GM12878 (cell line): ENCODE data around the gene HSFX4. TPM values are rescaled to one million over a fixed set of nuclear protein-coding genes. Genes with fewer than 3 reads are reported as not detected.
A peak's percentile ranks its signal among the peaks of the same experiment; 100 is the strongest.

Experiments
- ATF3 ChIP-seq: IDR thresholded peaks from 2 replicates; pipeline ENCODE4 v1.6.1; 2011; ENCODE audit warnings: low read depth, mild to moderate bottlenecking, low read length, moderate library complexity, borderline replicate concordance; ENCODE audit errors: extremely low read depth
- CREM ChIP-seq: IDR thresholded peaks from 2 replicates; pipeline ENCODE4 v1.6.1; 2014; ENCODE audit warnings: antibody characterized with exemption, low read depth
- FOS ChIP-seq: IDR thresholded peaks from 3 replicates; pipeline ENCODE4 v1.6.1; 2011; ENCODE audit warnings: borderline replicate concordance; ENCODE audit not compliant: insufficient read length; ENCODE audit errors: extremely low read depth
- FOXK2 ChIP-seq: fragments of 450-650 bp; IDR thresholded peaks from 2 replicates; pipeline ENCODE4 v1.6.1; 2017; ENCODE audit warnings: mild to moderate bottlenecking, moderate library complexity
- HDAC6 ChIP-seq: fragments of 200-600 bp; sonication (generic); IDR thresholded peaks from one replicate; pipeline ENCODE4 v1.8.0; 2017; ENCODE audit warnings: antibody characterized with exemption; ENCODE audit not compliant: unreplicated experiment
- IRF5 ChIP-seq: fragments of 450-650 bp; IDR thresholded peaks from 2 replicates; pipeline ENCODE4 v1.6.1; 2017; ENCODE audit warnings: borderline replicate concordance
- MYB ChIP-seq: fragments of 150-350 bp; IDR thresholded peaks from 2 replicates; pipeline ENCODE4 v1.6.1; 2014; ENCODE audit warnings: mild to moderate bottlenecking, low read depth, low read length, borderline replicate concordance
- NR2C1 ChIP-seq: fragments of 450-650 bp; IDR thresholded peaks from 2 replicates; pipeline ENCODE4 v1.6.1; 2017; ENCODE audit warnings: antibody characterized with exemption, mild to moderate bottlenecking, moderate library complexity
- PAX5 ChIP-seq: IDR thresholded peaks from 2 replicates; pipeline ENCODE4 v1.6.1; 2011; ENCODE audit warnings: low read depth, low read length, borderline replicate concordance
- PBX3 ChIP-seq: IDR thresholded peaks from 2 replicates; pipeline ENCODE4 v1.6.1; 2011; ENCODE audit warnings: mild to moderate bottlenecking, low read depth, low read length, moderate library complexity; ENCODE audit not compliant: insufficient replicate concordance
- PML ChIP-seq: IDR thresholded peaks from 2 replicates; pipeline ENCODE4 v1.6.1; 2012; ENCODE audit warnings: low read length, inconsistent platforms
- POLR2A ChIP-seq: IDR thresholded peaks from 2 replicates; pipeline ENCODE4 v1.6.1; 2011; ENCODE audit warnings: low read depth, mild to moderate bottlenecking, low read length
- PRDM15 ChIP-seq: fragments of 450-650 bp; formaldehyde crosslinking; IDR thresholded peaks from 2 replicates; pipeline ENCODE4 v1.4.0; 2020; ENCODE audit warnings: mild to moderate bottlenecking, moderate library complexity
- RAD51 ChIP-seq: fragments of 450-650 bp; IDR thresholded peaks from 2 replicates; pipeline ENCODE4 v1.6.1; 2016; ENCODE audit warnings: moderate library complexity, mild to moderate bottlenecking, inconsistent platforms
- RBBP5 ChIP-seq: fragments of 200-600 bp; sonication (generic); conservative IDR thresholded peaks from 2 replicates; pipeline ENCODE4 v1.6.1; 2016
- RELB ChIP-seq: fragments of 450-650 bp; IDR thresholded peaks from 2 replicates; pipeline ENCODE4 v1.6.1; 2017; ENCODE audit warnings: low read depth, mild to moderate bottlenecking, moderate library complexity
- SMARCA5 ChIP-seq: fragments of 450-650 bp; IDR thresholded peaks from 2 replicates; pipeline ENCODE4 v1.6.1; 2017; ENCODE audit warnings: mild to moderate bottlenecking
- SP1 ChIP-seq: IDR thresholded peaks from one replicate; pipeline ENCODE4 v1.6.1; 2011; ENCODE audit warnings: low read depth, low read length
- STAT3 ChIP-seq: IDR thresholded peaks from 2 replicates; pipeline ENCODE4 v1.6.1; 2011; ENCODE audit warnings: low read depth, low read length, improper control_type of control experiment
- TCF7 ChIP-seq: IDR thresholded peaks from 2 replicates; pipeline ENCODE4 v1.6.1; 2014; ENCODE audit warnings: antibody characterized with exemption, borderline replicate concordance
- ZNF207 ChIP-seq: fragments of 450-650 bp; IDR thresholded peaks from 2 replicates; pipeline ENCODE4 v1.6.1; 2014; ENCODE audit warnings: antibody characterized with exemption, mild to moderate bottlenecking, borderline replicate concordance
- ZNF217 ChIP-seq: fragments of 450-650 bp; IDR thresholded peaks from 2 replicates; pipeline ENCODE4 v1.6.1; 2017; ENCODE audit warnings: antibody characterized with exemption, mild to moderate bottlenecking
- ZNF24 ChIP-seq: fragments of 450-650 bp; IDR thresholded peaks from 2 replicates; pipeline ENCODE4 v1.6.1; 2017; ENCODE audit warnings: antibody characterized with exemption, mild to moderate bottlenecking
- polyA plus RNA-seq, 11 experiments: library from polyadenylated mRNA; depleted of rRNA in 4 of 11; unstranded in 6 of 11; stranded (reverse) in 5 of 11; fragments of >200 nt; fragmentation: Nextera tagmentation in 4 of 11; fragmentation: Illumina TruSeq in 1 of 11; extraction: Ambion mirVana in 4 of 11; extraction: Trizol in 1 of 11; gene quantifications; 1 replicate in 1 of 11; 2 replicates in 10 of 11; pipeline versions ENCODE4 v1.2.1 to v1.2.3, GENCODE V29; 2011 to 2016; ENCODE audit warnings: inconsistent platforms in 2 of 11, missing spikeins in 2 of 11, low read depth in 1 of 11
- total RNA-seq, 4 experiments: library from RNA; depleted of rRNA in 3 of 4; stranded (reverse); fragments of >200 nt in 3 of 4; fragmentation: Illumina TruSeq in 1 of 4; extraction: Trizol in 1 of 4; gene quantifications; 2 replicates each; pipeline versions ENCODE4 v1.2.1 to v1.2.3, GENCODE V29; 2013 to 2021

Gene HSFX4
- total and polyA plus RNA-seq, 10 of the 15 experiments (the other 5 are each of a cell fraction or from before 2014, with no cell fraction given) = 0.11 to 0.24 (median 0.21) TPM; not detected in 6

GRCh38 chrX:149908308-149908707 lies 21.1 kb upstream of the HSFX4 start (continued):
- no peak; the same call in 1 of the 2 replicates for TF ChIP-seq ZNF217
- peak; percentile 50; the same call in 1 of the 2 replicates for TF ChIP-seq RELB
- no peak for TF ChIP-seq RAD51
- TF ChIP-seq SP1 = no peak
- no peak for TF ChIP-seq ZNF207
- no peak for TF ChIP-seq TCF7
- no peak for TF ChIP-seq PML
- no peak for TF ChIP-seq PBX3
- peak; percentile 75 for TF ChIP-seq ZNF24
- no peak for TF ChIP-seq NR2C1
- TF ChIP-seq RBBP5 = no peak
- no peak for TF ChIP-seq FOXK2
- TF ChIP-seq IRF5 = no peak
- TF ChIP-seq SMARCA5 = no peak
- TF ChIP-seq PAX5 = no peak
- TF ChIP-seq POLR2A = no peak
- no peak for TF ChIP-seq STAT3
- TF ChIP-seq HDAC6 = no peak
- no peak for TF ChIP-seq FOS
- TF ChIP-seq ATF3 = no peak
- TF ChIP-seq CREM = 0 out of 2 replicates have a peak, but pooled peaks have one; percentile 23
- TF ChIP-seq MYB = no peak
- TF ChIP-seq PRDM15 (CRISPR knock-in tag) = no peak
